Smooth muscle cell (in vitro differentiated cells): ENCODE results near the gene LRP11. TPM values are rescaled to one million over a fixed set of nuclear protein-coding genes. Genes with fewer than 3 reads are reported as not detected.

ENCODE experiments used
- DNase-seq: peaks from one replicate; lab custom pipeline; 2025; ENCODE audit not compliant: unreplicated experiment; lab: John Stamatoyannopoulos, UW
- H2AFZ ChIP-seq: fragments of 200-600 bp; sonication (generic); 2 replicates; pipeline ENCODE4 v1.6.0; 2016; ENCODE audit warnings: antibody characterized with exemption, low read depth, mild to moderate bottlenecking
- H3F3A ChIP-seq: fragments of 200-600 bp; sonication (generic); 2 replicates; pipeline ENCODE4 v1.6.0; 2017; ENCODE audit warnings: antibody characterized with exemption, low read depth
- H3K27ac ChIP-seq: fragments of 200-600 bp; sonication (generic); 2 replicates; pipeline ENCODE4 v1.5.1; 2016; ENCODE audit warnings: low read depth, mild to moderate bottlenecking
- H3K27me3 ChIP-seq: fragments of 200-600 bp; sonication (generic); 2 replicates; pipeline ENCODE4 v1.6.1; 2016; ENCODE audit warnings: low read depth, mild to moderate bottlenecking
- H3K36me3 ChIP-seq: fragments of 200-600 bp; sonication (generic); 2 replicates; pipeline ENCODE4 v1.5.1; 2016; ENCODE audit warnings: low read depth
- H3K4me1 ChIP-seq: fragments of 200-600 bp; sonication (generic); 2 replicates; pipeline ENCODE4 v1.5.1; 2016; ENCODE audit warnings: low read depth
- H3K4me2 ChIP-seq: fragments of 200-600 bp; sonication (generic); 2 replicates; pipeline ENCODE4 v1.6.0; 2016; ENCODE audit warnings: mild to moderate bottlenecking
- H3K4me3 ChIP-seq: fragments of 200-600 bp; sonication (generic); 2 replicates; pipeline ENCODE4 v1.5.1; 2016; ENCODE audit warnings: mild to moderate bottlenecking
- H3K79me2 ChIP-seq: fragments of 200-600 bp; sonication (generic); 2 replicates; pipeline ENCODE4 v1.6.0; 2016; ENCODE audit warnings: low read depth, mild to moderate bottlenecking
- H3K9ac ChIP-seq: fragments of 200-600 bp; sonication (generic); 2 replicates; pipeline ENCODE4 v1.6.0; 2016; ENCODE audit warnings: low read depth
- H3K9me3 ChIP-seq: fragments of 200-600 bp; sonication (generic); replicated peaks from 2 replicates; pipeline ENCODE4 v1.5.1; 2016; ENCODE audit warnings: low read depth
- H4K20me1 ChIP-seq: fragments of 200-600 bp; sonication (generic); 2 replicates; pipeline ENCODE4 v1.6.0; 2016; ENCODE audit warnings: low read depth
- WGBS: methylation state at CpG from one replicate; pipeline ENCODE4 v1.1.7; 2016; ENCODE audit warnings: low lambda C conversion rate; 5-methylcytosine and 5-hydroxymethylcytosine counted together
- polyA plus RNA-seq: library from polyadenylated mRNA; unstranded; fragments of >200 nt; fragmentation: Nextera tagmentation; extraction: Ambion mirVana; gene quantifications from 2 replicates; pipeline ENCODE4 v1.2.1, GENCODE V29; 2016
- total RNA-seq: library from RNA; depleted of rRNA; stranded (reverse); fragments of >200 nt; gene quantifications from 2 replicates; pipeline ENCODE4 v1.2.3, GENCODE V29; 2014
- TF ChIP-seq, protein P1 (sequence below): fragments of 200-600 bp; sonication (generic); IDR thresholded peaks from 2 replicates; pipeline ENCODE4 v1.5.1; 2017; ENCODE audit warnings: borderline replicate concordance, mild to moderate bottlenecking, antibody characterized with exemption; ENCODE audit not compliant: insufficient read depth, poor library complexity, severe bottlenecking

LRP11 gene
- total and polyA plus RNA-seq, 2 experiments from 2014 or later, result 69.5 to 75.3 TPM

DNA sequence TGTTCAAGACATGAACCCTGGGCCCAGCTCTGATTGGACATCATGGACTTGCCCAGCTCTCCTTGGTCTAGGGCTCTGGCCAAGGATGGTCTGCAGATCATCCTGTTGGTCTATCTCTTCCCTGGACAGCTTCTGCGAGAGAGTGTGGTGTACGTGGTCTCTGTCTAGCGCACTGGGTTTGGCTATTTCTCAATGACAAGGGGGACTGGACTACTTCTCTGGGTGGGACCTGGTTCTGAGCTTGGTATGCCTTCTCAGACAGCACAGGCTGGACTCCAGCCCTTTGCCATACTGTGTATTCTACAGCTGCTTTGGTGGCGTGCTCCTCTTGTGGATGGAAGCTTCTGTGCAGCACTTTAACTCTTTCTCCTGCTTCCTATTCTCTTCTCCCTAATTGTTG is 42.2 kb upstream of the LRP11 start:
- H3K4me3 ChIP-seq, result no peak overlapping the region
- WGBS, result 94% methylated on average over 4 of the region's 4 CpGs

DNA sequence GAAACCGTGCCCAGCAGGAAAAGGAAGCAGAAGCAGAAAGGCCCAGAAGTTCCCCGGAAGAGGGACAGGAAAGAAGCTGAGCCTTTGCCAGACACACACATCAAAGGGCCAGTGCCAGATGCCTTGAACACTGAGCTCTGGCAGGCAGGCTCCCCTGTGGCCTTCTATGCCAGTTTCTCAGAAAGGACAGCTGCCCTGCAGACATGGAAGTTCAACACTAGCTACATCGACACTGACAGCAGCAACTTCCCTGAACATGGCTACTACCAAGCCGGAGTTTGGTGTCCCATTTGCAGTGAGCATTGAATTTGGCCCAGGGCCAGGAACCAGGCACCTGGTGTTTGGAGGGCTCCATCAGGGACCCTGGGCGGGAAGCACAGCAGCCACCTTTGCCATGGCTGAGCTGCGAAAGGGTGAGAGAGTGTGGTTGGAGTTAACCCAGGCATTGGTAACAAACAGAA is 41.8 kb upstream of the LRP11 start:
- TF ChIP-seq, protein P1, sequence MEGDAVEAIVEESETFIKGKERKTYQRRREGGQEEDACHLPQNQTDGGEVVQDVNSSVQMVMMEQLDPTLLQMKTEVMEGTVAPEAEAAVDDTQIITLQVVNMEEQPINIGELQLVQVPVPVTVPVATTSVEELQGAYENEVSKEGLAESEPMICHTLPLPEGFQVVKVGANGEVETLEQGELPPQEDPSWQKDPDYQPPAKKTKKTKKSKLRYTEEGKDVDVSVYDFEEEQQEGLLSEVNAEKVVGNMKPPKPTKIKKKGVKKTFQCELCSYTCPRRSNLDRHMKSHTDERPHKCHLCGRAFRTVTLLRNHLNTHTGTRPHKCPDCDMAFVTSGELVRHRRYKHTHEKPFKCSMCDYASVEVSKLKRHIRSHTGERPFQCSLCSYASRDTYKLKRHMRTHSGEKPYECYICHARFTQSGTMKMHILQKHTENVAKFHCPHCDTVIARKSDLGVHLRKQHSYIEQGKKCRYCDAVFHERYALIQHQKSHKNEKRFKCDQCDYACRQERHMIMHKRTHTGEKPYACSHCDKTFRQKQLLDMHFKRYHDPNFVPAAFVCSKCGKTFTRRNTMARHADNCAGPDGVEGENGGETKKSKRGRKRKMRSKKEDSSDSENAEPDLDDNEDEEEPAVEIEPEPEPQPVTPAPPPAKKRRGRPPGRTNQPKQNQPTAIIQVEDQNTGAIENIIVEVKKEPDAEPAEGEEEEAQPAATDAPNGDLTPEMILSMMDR, result no peak
- H3K4me3 ChIP-seq, result no peak overlapping the region
- H3K36me3 ChIP-seq, result no peaks in the 10 kb centered on the region
- H3K4me2 ChIP-seq, result no peak overlapping the region
- H3K79me2 ChIP-seq, result no peaks in the 10 kb centered on the region
- H3K27ac ChIP-seq, result no peak overlapping the region
- H2AFZ ChIP-seq, result no peak overlapping the region
- no peak for DNase-seq
- H3K9ac ChIP-seq, result no peak overlapping the region
- H3K27me3 ChIP-seq, result peaks cover 5% of the 10 kb centered on the region
- H4K20me1 ChIP-seq, result no peaks in the 10 kb centered on the region
- H3K9me3 ChIP-seq, result no peaks in the 10 kb centered on the region
- H3K4me1 ChIP-seq, result no peaks in the 10 kb centered on the region
- H3F3A ChIP-seq, result no peaks in the 10 kb centered on the region
- WGBS, result 84% methylated on average over 6 of the region's 6 CpGs

More for the DNA sequence above, 42.2 kb upstream of the LRP11 start:
- Histone ChIP-seq H3K27ac (no peak overlapping the region), H3K79me2 (no peaks in the 10 kb centered on the region), H3K4me2 (no peak overlapping the region), H2AFZ (no peak overlapping the region), H3K4me1 (no peaks in the 10 kb centered on the region), H3K27me3 (peaks cover 6% of the 10 kb centered on the region), H3K9me3 (no peaks in the 10 kb centered on the region), H3F3A (no peaks in the 10 kb centered on the region), H4K20me1 (no peaks in the 10 kb centered on the region), H3K9ac (no peak overlapping the region), H3K36me3 (no peaks in the 10 kb centered on the region)
- no peak for DNase-seq
- TF ChIP-seq, protein P1, result no peak

DNA sequence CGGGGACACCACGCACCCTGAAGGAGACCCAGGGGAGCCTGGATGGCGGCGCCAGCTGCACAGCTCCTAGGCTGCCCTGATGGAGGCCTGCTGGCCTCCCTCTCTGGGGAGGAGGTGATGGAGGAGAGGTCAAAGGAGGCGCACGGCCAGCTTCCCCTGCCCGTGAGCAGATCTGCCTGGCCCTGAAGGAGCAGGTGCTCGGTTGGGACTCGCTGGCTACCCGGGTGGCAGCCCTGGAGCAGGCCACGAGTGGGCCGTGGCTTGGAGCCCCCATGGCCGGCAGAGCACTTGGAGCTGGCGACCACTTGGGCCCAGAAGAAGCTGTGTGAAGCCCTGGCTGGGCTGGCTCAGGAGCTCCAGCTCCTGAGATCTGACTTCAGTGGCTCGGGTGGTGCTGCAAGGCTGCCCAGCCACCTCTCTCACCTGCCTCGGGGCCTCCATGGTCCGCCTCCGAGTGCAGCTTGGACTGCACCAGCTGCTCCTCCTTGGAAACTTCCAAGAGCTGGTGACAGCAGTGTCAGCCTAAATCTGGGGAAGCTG is 41.3 kb upstream of the LRP11 start:
- Histone ChIP-seq H3K27me3 (peaks cover 5% of the 10 kb centered on the region), H3K27ac (no peak overlapping the region), H3K4me2 (no peak overlapping the region), H3K4me3 (no peak overlapping the region), H3F3A (no peaks in the 10 kb centered on the region), H3K4me1 (no peaks in the 10 kb centered on the region), H3K9me3 (no peaks in the 10 kb centered on the region), H4K20me1 (no peaks in the 10 kb centered on the region), H3K9ac (no peak overlapping the region), H2AFZ (no peak overlapping the region), H3K79me2 (no peaks in the 10 kb centered on the region), H3K36me3 (no peaks in the 10 kb centered on the region)
- TF ChIP-seq, protein P1, result no peak
- whole genome bisulfite sequencing, result 93% methylated on average over 18 of the region's 18 CpGs
- DNase-seq, result no peak

DNA sequence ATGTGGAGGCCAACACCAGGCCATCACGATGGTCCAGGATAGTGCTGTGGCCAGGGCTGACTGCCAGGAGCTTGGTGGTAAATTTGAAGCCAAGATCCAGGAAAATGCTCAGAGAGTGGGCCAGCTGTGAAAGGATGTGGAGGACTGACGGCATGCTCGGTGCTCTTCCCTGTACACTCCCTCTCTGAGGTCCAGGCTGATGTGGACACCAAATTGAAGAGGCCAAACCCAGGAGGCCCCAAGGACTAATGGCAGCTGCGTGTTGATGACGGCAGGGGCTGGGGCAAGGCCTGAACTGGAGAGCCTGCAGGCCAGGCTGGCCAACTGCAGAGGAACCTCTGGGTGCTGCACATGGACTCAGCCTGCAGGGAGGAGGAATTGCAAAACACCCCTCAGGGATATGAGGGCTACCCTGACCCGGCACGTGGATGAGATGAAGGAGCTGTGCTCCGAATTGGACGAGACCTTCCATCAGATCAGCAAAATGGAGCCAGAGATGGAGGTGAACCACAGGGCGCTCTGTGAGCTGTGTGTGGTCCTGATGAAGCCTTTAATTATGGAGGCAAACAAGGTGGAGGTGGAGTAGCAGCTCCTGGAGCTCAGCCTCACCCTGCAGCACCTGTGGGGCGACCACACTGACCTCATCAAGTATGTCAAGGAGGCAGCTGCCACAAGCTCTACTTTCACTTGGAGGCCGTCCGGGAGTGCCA is 40.7 kb upstream of the LRP11 start:
- Histone ChIP-seq H3K79me2 (no peaks in the 10 kb centered on the region), H3K9ac (no peak overlapping the region), H3K27me3 (peaks cover 10% of the 10 kb centered on the region), H3K4me2 (no peak overlapping the region), H3K4me3 (no peak overlapping the region), H3F3A (no peaks in the 10 kb centered on the region), H4K20me1 (no peaks in the 10 kb centered on the region), H3K36me3 (no peaks in the 10 kb centered on the region), H3K4me1 (no peaks in the 10 kb centered on the region), H3K27ac (no peak overlapping the region), H2AFZ (no peak overlapping the region), H3K9me3 (no peaks in the 10 kb centered on the region)
- TF ChIP-seq, protein P1, result no peak
- DNase-seq, result no peak
- WGBS, result 91% methylated on average over 13 of the region's 13 CpGs
